Right ventricle myocardium superior (tissue), 1 donor: ENCODE results near the gene ITGB8. TPM values are rescaled to one million over a fixed set of nuclear protein-coding genes. Genes with fewer than 3 reads are reported as not detected.

Experiments used
- ATAC-seq: fragments of 200-7000 bp; cut with Tn5 transposase; one replicate; pipeline ENCODE4 v1.9.1; 2020; ENCODE audit warnings: mild to moderate bottlenecking; ENCODE audit not compliant: poor library complexity
- DNase-seq: peaks from one replicate; pipeline ENCODE4 v3.0.0-alpha.2; 2020
- intact Hi-C: fragments of 100-400 bp; cut with DNase I; formaldehyde crosslinking; loops from one replicate; pipeline ENCODE4 v1.11.2; 2022
- total RNA-seq: library from RNA; stranded (reverse); fragmentation: NEBNext Ultra II Directional; extraction: Animal tissue kit (Norgen Biotek cat#: 25700); gene quantifications from one replicate; pipeline ENCODE4 v1.2.1, GENCODE V29; 2021
- donor health status: DM: no; HTN: yes; CAD: no; lungs with severe emphysema.

Gene ITGB8
- total RNA-seq, 1 donor from 2014 or later = 1.9 TPM

DNA sequence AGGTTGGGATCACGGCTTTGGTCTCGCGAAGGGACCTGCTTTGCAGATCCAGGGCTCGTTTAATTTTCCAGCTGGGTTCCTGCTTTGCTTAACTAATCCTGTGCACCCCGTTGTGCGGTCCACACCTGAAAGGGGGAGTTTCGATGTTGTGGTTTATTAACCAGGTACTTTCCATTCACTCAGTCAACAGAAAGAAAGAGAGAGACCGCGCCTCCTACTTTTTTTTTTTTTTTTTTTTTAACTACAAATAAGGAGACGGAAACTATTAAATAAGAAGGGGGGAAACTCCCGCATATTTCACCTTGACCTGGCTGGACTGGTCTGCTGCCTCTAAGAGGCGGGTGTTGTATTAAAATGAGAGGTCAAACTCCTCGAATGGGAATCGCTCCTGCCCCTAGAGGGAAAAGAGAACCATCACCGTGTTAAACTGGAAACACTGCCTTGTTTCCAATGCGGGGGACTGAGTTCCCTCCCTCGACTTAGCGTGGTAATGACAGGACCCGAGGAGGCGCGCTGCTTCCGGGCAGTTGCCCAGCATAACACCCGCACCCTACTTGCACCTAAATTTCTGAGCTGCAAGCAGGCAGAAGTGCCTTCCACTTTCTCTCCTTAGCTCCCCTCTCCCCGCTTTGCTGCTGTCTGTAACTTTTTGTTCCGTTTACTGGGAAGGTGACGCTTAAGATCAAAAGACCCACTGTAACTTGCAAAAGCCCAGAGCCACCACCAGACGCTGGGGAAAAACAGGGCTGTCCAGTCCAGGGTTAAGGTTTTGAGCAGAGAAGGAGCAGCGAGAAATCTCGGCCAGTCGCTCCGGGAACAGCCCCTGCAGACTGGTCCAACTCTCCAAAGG lies 1.1 kb upstream of the ITGB8 start:
- intact Hi-C loops = loop anchor here (10.0 kb wide), 1 partner anchor 75 kb away; no protein-coding TSS in a partner anchor
- ATAC-seq = peak; percentile 71
- peak; percentile 60 for DNase-seq

DNA sequence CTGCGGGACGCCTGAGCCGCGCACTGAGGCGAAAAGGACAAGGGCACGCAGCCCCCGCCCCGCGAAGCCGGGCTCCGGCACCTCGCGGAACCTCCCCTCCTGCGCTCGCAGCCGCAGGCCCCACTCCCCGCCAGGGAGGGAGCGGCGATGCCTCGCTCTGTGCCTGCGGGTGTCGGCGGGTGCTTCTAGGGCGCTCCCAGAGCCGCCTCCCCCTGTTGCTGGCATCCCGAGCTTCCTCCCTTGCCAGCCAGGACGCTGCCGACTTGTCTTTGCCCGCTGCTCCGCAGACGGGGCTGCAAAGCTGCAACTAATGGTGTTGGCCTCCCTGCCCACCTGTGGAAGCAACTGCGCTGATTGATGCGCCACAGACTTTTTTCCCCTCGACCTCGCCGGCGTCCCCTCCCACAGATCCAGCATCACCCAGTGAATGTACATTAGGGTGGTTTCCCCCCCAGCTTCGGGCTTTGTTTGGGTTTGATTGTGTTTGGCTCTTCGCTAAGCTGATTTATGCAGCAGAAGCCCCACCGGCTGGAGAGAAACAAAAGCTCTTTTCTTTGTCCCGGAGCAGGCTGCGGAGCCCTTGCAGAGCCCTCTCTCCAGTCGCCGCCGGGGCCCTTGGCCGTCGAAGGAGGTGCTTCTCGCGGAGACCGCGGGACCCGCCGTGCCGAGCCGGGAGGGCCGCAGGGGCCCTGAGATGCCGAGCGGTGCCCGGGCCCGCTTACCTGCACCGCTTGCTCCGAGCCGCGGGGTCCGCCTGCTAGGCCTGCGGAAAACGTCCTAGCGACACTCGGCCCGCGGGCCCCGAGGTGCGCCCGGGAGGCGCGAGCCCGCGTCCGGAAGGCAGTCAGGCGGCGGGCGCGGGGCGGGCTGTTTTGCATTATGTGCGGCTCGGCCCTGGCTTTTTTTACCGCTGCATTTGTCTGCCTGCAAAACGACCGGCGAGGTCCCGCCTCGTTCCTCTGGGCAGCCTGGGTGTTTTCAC lies 519 bp downstream of the ITGB8 start:
- intact Hi-C loops = loop anchor here (10.0 kb wide), 1 partner anchor 74 kb away; no protein-coding TSS in a partner anchor
- DNase-seq = peak; percentile 59
- peak; percentile 56 for ATAC-seq

DNA sequence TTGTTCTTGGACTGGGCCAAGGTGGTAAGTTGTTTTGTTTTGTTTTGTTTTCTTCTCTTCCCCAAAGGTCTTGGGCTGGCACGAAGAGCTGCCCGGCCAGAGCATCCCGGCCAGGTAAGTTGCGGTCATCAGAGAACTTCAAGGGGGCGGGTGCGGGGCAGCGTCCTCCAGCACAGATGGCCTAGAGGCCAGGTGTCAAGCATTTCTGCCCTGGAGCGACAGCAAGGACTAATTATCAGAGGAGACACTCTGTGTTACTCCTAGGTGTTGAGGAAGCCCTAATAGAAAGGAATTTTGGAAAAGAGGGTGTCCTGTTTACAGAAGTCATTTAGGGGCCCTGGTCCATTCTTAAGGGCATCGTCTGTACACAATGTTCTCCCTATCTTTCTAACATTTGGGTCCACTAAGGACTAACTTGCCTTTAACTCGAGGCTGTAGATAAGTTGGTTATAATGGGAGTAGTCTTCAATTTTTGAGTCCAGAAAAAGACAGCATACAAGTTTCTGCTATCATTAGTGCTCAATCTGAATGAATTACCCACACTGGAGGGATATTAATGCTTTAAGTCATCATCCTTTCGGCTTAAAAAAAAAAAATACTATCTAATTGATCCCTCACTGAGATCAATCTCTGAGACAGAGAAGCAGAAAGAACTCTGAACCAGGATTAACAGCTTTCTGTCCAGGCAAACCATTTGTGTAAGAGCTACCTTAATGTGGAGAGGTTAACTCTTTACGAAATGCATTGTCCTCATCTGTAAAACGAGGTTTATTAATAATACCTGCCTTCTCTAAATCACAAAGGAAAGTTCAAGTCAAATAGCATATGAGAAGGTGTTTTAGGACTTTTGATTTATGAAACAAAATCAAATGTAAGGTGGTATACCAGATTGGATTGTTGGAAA lies 1.5 kb downstream of the ITGB8 start:
- intact Hi-C loops = loop anchor here (10.0 kb wide), 1 partner anchor 73 kb away; no protein-coding TSS in a partner anchor
- DNase-seq (no peak), ATAC-seq (no peak)

DNA sequence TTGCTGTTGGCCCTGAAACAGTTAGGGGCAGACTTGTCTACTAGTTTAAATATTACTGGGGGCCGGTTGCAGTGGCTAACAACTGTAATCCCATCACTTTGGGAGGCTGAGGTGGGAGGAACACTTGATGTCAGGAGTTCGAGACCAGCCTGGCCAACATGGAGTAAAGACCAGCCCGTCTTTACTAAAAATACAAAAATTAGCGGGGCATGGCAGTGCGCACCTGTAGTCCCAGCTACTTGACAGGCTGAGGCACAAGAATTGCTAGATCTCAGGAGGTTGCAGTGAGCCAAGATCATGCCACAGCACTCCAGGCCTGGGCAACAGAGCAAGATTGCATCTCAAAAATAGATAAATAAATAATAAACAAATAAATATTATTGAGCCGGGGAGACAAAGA lies 7.6 kb downstream of the ITGB8 start:
- ATAC-seq = no peak
- intact Hi-C loops = loop anchor here (10.0 kb wide), 1 partner anchor 67 kb away; no protein-coding TSS in a partner anchor
- DNase-seq = no peak

DNA sequence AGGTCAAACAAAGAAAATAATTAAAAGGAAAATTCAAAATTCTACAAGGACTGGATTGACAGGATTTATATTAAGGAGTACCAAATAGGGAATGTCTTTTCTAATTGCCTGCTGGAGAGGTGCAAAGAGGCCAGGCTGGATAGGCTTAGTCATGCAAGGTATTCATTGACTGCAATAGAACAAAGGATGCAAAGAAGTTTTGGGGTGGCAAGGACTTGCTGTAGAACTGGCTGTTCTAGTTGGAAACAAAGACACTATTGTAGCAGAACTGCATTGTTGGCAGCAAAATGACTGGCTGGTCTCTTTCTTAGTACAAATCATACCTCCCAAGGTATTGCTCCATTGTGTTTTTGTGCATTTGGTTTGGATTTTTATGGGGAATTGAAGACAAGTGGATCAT lies 10.1 kb downstream of the ITGB8 start:
- intact Hi-C loops = no loop called here
- DNase-seq (no peak), ATAC-seq (no peak)

DNA sequence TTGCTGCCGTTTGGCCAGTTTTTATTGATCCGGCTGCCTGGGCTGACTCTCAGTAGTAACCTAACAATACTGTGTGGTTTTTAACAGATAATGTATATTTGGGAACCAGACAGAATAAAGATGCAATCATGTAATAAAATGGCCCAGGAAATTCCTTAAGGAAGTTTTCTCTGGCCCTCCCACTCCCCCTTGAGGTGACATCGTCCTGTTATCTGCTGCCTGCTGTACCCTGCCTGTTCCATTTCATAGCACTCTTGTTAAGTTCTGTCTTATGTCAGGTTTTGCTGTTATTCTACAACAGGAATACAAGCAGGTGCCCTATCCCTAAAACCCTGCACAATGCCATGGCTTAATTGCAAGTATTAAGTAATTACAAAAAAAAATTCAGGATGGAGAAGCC lies 12.5 kb downstream of the ITGB8 start:
- intact Hi-C loops = no loop called here
- no peak for ATAC-seq
- no peak for DNase-seq

DNA sequence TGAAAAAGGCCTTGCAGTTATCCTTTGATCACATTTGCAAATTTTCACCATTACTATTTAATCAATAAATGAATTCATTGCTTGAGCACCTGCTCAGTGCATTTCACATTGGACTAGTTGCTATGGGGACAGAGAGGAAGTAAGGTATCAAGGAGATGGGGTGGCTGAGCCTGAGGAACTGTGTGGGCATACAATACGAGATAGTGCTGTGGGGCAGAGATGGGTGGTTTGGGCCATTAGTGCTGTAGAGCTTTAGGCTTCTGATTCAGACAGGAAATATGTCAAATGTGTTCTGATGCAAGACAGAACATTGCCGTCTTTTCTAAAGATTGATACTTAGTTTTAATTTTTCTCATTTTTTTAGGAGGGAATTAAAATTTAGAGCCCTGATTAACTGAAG lies 13.2 kb downstream of the ITGB8 start:
- no peak for DNase-seq
- intact Hi-C loops = no loop called here
- no peak for ATAC-seq

DNA sequence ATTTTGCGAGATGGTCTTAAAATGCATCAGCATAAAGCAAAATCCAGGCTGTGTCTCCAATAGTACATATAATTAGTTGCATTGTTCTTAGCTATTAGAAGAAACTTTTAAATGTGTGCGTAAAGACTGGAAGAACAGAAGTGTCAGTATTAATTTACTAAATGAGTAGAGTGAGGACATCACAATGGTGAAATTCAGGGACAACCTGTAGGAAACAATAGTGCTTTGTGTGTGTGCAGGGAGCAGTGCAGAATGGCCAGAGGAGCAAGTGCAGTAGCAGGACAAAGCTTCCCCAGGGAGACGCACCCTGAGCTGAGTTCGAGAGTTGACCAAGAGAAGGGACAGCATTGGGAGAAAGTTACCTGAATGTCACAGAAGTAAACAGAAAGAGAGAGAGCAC lies 13.7 kb downstream of the ITGB8 start:
- no peak for DNase-seq
- ATAC-seq = no peak
- intact Hi-C loops = no loop called here

DNA sequence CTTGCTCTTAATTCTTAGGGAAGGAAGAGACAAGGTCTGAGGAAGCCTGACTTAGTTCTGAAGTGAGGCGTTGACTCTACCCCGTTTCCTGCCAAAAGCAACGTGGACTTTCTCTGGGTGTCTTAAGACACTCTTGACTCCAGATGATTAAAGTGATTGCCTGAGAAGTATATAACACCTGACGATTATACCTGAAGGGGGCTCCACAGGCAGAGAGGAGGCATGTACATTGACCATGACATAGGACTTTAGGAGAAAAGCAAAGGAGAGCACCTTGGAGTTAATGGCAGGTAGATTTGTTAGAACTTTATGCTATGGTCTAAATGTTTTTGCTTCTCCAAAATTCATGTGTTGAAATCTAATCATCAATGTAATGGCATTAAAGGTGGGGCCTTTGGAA lies 15.9 kb downstream of the ITGB8 start:
- ATAC-seq (no peak), DNase-seq (no peak)
- intact Hi-C loops = no loop called here

DNA sequence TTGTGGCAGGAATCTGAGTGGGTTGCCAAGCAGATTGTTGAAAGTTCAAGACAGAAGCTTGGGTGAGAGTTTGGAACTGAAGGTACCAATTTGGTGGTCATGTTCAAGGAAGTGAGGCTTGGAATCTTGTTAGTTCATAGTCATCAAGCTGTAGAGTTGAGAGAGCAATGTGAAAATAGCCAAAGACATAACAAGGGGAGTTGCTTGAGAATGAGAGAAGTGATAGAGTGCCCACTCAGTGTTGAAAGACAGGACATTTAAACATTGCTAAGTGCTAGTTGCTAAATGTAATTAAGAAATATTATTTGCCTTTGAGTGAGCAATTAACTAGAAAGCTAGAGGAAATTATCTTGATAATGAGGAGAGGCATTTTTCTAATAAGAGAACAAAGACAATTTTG lies 17.0 kb downstream of the ITGB8 start:
- intact Hi-C loops = no loop called here
- DNase-seq = no peak
- no peak for ATAC-seq

DNA sequence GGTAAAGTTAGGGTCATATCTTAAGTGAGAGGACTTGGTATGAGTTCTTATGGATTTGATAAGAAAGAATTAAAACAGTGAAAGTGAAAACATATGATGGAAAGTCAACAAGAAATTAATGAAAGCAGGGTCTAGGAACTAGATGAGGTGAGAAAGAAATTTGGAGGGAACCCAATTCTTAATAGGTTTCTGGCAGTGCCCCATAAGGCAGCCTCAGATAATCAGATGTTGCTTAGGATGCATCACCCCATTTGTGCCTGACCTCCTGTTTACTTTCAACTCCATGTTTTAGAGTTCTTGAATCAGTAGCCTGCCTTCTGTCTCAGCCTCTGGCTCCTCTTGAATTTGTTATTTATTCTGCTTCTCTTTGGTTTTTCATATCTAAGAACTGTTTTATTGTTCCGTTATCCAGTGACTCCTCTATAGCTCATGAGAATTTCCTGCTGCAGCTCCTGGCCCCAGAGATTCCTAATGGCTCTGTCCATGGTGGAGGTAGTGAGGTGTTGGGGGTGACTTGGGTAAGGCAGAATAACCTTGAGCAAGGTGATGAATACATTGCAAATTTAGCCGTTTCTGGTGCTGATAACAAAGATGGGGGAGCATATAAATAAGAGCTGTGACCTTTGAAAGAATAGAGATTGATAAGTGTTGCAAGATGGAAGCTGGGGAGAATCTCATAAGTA lies 17.6 kb downstream of the ITGB8 start:
- ATAC-seq = no peak
- intact Hi-C loops = no loop called here
- DNase-seq = no peak

DNA sequence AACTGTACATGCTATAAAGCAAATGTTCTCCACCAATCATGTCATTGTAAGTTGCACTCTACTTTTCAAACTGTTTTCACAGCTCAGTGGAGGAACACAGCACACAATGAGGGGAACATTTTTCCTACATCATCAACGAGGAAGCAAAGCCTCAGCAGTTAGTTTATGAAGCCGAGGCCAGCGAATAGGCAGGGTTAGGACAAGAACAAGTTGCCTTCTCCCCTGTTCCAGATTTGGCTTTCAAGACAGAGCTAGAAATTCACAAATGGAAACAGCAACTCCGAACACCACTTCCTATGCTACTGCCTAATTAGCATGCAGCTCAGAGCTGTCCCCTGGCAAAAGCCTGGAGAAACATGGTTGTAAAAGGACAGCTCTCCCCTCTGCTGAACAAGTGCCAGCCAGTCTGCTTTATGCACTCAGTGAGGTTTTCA lies 19.8 kb downstream of the ITGB8 start:
- no peak for DNase-seq
- intact Hi-C loops = no loop called here
- ATAC-seq = peak; percentile 70

DNA sequence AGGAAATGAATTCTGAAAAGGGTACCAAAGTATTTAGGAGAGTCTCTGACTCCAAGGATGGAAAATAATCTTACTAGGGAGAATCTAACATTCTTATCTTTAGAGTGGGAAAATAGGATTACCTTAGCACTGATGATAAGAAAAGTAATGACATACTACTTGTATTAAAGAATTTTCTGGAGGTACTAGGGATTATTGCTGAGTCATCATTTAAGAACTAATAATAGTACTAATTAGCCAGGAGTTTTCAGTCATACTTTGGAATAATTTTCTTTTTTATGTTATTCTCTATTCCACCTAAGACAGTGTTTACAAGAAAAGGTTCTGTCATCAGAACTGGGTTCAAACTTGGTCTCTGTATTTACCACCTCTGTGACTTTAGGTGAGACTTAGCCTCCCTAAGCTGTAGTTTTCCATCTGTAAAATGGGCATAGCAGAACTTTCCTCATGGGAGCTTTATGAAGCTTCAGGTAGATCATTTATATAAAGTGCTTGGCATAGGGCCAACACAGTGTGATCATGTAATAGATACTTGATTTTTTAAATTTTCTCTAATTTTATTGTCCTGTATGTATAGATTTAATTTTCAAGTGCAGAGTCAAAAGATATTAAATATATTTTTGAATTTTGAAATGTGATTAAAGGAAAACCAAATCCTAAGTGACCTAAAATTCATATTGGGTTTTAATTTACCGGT lies 20.4 kb downstream of the ITGB8 start:
- no peak for DNase-seq

DNA sequence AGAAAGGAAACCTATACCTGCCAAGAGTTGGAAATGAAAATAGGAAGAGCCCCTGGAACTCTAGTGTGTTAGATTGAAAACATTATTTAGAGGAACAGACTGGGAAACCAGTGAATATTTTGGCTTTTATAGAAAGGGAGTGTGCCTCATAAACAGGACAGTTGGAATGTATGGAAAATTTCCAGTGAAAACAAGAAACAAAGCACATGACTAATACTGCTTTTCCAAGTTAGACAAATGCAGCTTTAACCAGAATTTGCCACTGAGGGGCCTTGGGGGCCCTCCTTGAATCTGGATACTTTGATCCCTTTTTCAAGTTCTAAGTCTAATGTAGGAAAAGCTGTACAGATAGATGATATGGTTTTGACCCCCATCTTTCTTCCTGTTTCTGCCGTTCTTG lies 21.2 kb downstream of the ITGB8 start:
- intact Hi-C loops = no loop called here
- DNase-seq (no peak), ATAC-seq (no peak)

More for the DNA sequence above, 20.4 kb downstream of the ITGB8 start:
- intact Hi-C loops = no loop called here
- ATAC-seq = no peak

DNA sequence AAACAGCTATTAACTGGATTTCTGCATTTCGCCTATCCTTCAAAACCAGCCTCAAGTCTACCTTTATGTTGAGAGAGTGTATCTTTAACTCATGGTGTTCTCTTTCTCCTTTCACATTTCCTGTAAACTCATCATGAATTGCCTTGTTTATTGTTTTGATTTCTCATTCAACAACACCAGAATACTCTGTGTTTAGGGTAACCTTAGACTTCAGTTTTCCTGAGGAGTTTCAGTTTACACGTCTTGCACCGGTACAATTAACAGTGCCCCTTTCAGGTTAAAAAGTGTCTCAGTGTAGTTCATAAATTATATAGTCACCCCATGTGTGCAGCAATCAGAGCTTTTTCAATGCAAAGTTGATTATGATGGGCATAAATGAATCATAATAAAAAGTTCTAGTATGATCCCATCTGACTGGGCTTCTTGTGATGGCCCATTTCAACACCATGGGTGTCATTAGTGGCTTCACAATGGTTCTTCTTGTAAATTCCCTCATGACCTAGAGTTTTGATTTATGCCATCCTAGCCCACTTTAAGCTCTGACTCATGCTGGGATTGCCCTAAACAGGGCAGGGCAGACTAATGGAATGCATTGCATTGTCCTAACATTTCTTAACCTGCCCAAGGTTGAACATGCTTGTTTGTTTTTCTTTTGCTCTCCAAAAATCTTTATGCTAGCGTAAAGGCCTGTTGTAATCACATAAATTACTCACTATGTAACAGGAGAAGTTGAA lies 22.0 kb downstream of the ITGB8 start:
- ATAC-seq (no peak), DNase-seq (no peak)
- intact Hi-C loops = no loop called here

DNA sequence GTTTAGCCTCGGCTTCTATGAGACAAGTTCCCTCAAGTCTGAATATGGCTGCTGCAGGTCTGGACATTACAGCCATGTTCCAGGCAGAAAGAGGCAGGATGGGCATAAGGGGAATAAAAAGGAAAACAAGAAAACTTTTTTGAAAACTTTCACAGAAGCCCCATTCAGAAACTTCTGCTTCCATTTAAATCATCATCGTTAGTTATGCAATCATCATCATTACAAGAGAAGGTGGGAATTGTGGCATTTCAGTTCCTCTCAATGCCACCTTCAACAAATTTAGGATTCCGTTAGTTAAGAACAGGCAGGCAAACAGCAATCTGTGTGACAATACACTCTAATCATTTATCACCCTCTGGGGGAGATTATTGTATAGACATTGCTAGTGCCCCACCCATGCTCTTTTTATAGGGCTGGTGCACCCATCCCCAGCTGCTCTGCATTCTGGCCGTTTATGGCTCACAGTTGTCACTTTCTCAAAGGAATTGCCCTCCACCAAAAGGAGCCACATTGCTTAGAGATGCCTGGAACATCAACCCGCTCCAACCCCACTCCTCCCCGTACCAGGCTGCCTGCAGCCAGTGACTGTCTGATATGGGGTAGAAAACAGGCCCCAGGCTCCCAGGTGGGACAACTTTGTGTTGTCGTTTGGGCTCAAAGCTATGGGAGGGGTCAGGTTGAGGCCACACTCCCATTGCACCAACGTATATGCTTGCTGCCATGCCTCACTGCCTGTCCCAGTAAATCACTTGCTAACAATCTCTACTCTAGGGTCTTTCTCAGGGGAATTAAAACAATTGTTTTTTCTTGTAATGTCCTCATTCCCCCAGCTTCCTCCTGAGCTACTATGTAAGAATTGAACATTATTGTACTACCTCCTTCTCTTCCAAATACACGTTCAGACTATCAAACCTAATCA lies 24.2 kb downstream of the ITGB8 start:
- intact Hi-C loops = no loop called here
- ATAC-seq (no peak), DNase-seq (no peak)
